A172 (cell line): ENCODE data around the gene NOXA1. TPM values are rescaled to one million over a fixed set of nuclear protein-coding genes. Genes with fewer than 3 reads are reported as not detected.

Source experiments
- total RNA-seq: library from RNA; depleted of rRNA; stranded (reverse); fragments of >200 nt; shearing (Covaris generic); gene quantifications from 2 replicates; pipeline ENCODE4 v1.2.3, GENCODE V29; 2014; rRNA removed

The NOXA1 gene
- total RNA-seq, 1 experiment from 2014 or later, result 1.7 TPM

Other genes starting within 250 kb of the NOXA1 start
- gene ANAPC2, start 234.8 kb upstream of the NOXA1 start, total RNA-seq, result 23.1 and 29.2 TPM in 2 replicates
- 257 and 270 TPM in 2 replicates for gene SSNA1, start 234.7 kb upstream of the NOXA1 start, total RNA-seq
- 26.9 and 34.5 TPM in 2 replicates for gene TPRN, start 222.7 kb upstream of the NOXA1 start, total RNA-seq
- 115 and 120 TPM in 2 replicates for gene TMEM203, start 217.7 kb upstream of the NOXA1 start, total RNA-seq
- 23.8 and 25.5 TPM in 2 replicates for gene NDOR1, start 217.7 kb upstream of the NOXA1 start, total RNA-seq
- gene RNF208, start 201.2 kb upstream of the NOXA1 start, total RNA-seq, result 0.09 and 0.17 TPM in 2 replicates
- 5.1 and 5.4 TPM in 2 replicates for gene CYSRT1, start 198.2 kb upstream of the NOXA1 start, total RNA-seq
- 0.86 and 1.1 TPM in 2 replicates for gene RNF224, start 195.9 kb upstream of the NOXA1 start, total RNA-seq
- 1.1 and 1.6 TPM in 2 replicates for gene SLC34A3, start 192.5 kb upstream of the NOXA1 start, total RNA-seq
- gene TUBB4B, start 182.1 kb upstream of the NOXA1 start, total RNA-seq, result 599 and 717 TPM in 2 replicates
- gene STPG3, start 172.1 kb upstream of the NOXA1 start, total RNA-seq, result not detected in 2 replicates
- 104 and 116 TPM in 2 replicates for gene NELFB, start 168.1 kb upstream of the NOXA1 start, total RNA-seq
- gene TOR4A, start 145.7 kb upstream of the NOXA1 start, total RNA-seq, result 79.6 and 94.5 TPM in 2 replicates
- 0.40 and 0.43 TPM in 2 replicates for gene NRARP, start 121.1 kb upstream of the NOXA1 start, total RNA-seq
- 3.4 and 9.9 TPM in 2 replicates for gene EXD3, start 231 bp upstream of the NOXA1 start, total RNA-seq
- 0.83 and 0.98 TPM in 2 replicates for gene ENTPD8, start 18.0 kb downstream of the NOXA1 start, total RNA-seq
- gene NSMF, start 35.9 kb downstream of the NOXA1 start, total RNA-seq, result 45.1 and 46.4 TPM in 2 replicates
- 0.14 and 0.36 TPM in 2 replicates for gene PNPLA7, start 127.0 kb downstream of the NOXA1 start, total RNA-seq
- 86.1 and 103 TPM in 2 replicates for gene MRPL41, start 128.5 kb downstream of the NOXA1 start, total RNA-seq
- gene DPH7, start 155.5 kb downstream of the NOXA1 start, total RNA-seq, result 47.4 and 56.0 TPM in 2 replicates
- 66.5 and 68.8 TPM in 2 replicates for gene ZMYND19, start 167.1 kb downstream of the NOXA1 start, total RNA-seq
- 57.3 and 64.3 TPM in 2 replicates for gene ARRDC1, start 182.3 kb downstream of the NOXA1 start, total RNA-seq
- gene EHMT1, start 195.6 kb downstream of the NOXA1 start, total RNA-seq, result 45.3 and 54.7 TPM in 2 replicates